ENCODE measurements around the gene PM20D2.

PM20D2 gene

GRCh38 chr6:89204096-89204495 is 58.2 kb downstream of the PM20D2 start:
- DNase-seq (ENCODE audit: low read depth): no peak

DNA sequence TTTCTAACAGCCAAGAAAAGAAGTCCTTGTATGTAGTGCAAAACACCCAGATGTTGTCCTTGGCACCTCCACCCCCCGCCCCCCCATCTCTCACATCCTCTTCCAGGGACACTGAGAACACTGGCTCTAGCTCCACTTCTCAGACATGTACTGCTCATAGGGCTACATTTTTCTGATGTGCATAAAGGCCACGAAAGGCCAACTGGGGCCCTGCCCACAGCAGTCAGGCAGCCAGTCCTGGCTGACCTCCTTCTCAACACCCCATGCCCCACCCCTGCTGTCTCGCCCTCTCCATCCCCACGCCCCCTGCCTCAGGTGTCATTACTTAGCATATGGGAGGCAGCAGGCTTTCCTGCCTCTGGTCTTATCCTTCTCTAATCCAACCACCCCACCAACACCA is 60.0 kb downstream of the PM20D2 start:
- no peak for DNase-seq (ENCODE audit: low read depth)

- DNase-seq (ENCODE audit: low read depth): no peak
Observed at GRCh38 chr6:89208551-89208950, 62.7 kb downstream of the PM20D2 start.

DNA sequence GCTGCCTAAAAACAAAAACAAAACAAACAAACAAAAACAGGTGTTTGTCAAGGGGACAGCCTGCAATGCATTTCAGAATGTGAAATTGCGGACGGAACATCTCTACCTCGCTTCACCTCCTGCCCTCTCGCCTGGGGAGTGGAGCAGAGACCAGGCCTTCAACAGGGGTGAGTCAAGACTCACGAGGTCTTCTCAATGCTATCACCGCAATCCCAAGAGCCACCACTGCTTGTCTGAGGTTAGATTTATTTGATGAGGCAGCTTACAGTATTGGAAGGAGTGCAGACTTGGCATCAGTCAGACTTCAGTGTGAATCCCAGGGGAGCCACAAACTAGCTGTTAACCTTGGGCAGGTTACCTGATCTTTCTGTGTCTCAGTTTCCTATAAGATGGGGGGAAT is 63.6 kb downstream of the PM20D2 start:
- DNase-seq (ENCODE audit: low read depth): no peak

DNA sequence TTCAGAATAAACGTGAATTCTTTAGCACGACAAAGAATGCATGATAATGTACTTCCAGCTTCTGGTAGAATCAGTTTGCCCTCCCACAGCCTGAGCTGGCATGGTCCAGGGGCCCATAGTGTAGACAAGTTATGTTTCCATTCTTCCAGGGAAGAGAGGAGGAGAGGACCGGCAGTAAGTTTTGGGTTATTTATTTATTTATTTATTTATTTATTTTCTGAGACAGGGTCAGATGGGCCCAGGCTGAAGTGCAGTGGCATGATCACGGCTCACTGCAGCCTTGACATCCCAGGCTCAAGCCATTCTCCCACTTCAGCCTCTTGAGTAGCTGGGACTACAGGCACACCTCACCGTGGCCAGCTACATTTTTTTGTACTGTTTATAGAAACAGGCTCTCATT is 66.6 kb downstream of the PM20D2 start:
- no peak for DNase-seq (ENCODE audit: low read depth)

DNA sequence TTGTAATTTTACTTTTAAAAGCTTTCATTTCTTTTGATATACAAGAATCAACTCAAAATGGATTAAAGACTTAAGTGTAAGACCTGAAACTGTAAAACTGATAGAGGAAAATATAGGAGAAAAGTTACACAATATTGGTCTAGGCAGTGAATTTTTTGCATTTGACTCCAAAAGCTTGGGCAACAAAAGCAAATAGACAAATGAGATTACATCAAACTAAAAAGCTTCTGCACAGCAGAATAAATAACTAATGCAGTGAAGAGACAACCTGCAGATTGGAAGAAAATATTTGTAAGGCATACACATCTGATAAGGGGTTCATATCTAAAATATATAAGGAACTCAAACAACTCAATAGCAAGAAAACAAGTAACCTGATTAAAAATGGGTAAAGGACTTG is 68.3 kb downstream of the PM20D2 start:
- DNase-seq (ENCODE audit: low read depth): no peak

All from stimulated activated CD8-positive, alpha-beta memory T cell treated with anti-CD3 and anti-CD28 coated beads, Interleukin-4, amount 100 ng/mL, for 24 hours (primary cell).